ENCODE measurements around the gene ARL13B.
"Not testable (repeated sequence)": the region's sequence is repeated elsewhere in the genome, so short reads cannot be mapped to it uniquely, and the experiment has no call there.

ARL13B gene

GRCh38 chr3:94062513-94063404 lies 82.8 kb downstream of the ARL13B start, which contains the start of the genes DHFR2 and NSUN3:
DHFR2 (minus strand) TSS chr3:94062916; CDS start chr3:94061511, 1,405 bp downstream.
NSUN3 (plus strand) TSS chr3:94063061; CDS start chr3:94063127, 66 bp downstream.
- peak; percentile 72 for DNase-seq (ENCODE audit: low read depth, low spot score)

DNA sequence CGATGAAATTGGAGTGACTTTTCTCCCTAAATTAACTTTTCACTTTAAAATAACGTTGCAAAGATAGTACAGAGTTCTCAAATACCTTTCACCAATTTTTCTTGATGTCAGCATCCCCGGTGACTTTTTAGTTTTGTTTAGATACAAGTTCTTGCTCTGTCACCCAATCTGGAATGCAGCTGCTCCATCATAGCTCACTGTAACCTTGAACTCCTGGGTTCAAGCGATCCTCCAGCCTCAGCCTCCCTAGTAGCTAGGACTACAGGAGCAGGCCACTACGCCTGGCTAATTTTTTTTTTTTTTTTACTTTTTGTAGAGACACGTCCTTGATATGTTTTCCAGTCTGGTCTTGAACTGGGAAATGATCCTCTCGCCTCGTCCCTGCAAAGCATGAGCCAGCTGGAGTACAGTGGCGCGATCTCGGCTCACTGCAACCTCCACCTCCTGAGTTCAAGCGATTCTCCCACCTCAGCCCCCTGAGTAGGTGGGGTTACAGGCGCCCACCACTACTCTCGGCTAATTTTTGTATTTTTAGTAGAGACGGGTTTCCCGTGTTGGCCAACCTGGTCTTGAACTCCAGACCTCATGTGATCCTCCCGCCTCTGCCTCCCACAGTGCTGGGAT lies 83.7 kb downstream of the ARL13B start:
- DNase-seq (ENCODE audit: low read depth, low spot score): no peak

- DNase-seq (ENCODE audit: low read depth, low spot score): no peak
These were observed 84.4 kb downstream of the ARL13B start for GRCh38 chr3:94064243-94064860.

DNA sequence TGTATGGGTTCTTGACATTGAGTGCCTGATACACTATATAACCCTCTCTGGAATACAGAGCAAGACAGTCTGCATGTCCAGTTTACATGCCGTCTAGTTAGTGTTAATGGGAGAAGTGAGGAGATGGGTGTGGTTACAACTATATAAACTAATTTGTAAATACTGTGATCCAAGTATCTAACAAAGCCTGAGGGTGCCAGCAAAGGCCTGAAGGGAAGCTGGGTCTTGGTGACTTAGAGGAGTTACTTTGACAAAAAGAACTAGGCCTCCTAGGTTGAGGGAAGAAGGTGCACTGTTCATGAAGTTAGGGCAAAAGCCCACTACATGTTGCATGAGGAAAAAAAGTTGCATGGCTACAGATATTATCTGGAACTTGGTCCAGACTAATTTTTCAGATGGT lies 85.2 kb downstream of the ARL13B start:
- no peak for DNase-seq (ENCODE audit: low read depth, low spot score)

DNA sequence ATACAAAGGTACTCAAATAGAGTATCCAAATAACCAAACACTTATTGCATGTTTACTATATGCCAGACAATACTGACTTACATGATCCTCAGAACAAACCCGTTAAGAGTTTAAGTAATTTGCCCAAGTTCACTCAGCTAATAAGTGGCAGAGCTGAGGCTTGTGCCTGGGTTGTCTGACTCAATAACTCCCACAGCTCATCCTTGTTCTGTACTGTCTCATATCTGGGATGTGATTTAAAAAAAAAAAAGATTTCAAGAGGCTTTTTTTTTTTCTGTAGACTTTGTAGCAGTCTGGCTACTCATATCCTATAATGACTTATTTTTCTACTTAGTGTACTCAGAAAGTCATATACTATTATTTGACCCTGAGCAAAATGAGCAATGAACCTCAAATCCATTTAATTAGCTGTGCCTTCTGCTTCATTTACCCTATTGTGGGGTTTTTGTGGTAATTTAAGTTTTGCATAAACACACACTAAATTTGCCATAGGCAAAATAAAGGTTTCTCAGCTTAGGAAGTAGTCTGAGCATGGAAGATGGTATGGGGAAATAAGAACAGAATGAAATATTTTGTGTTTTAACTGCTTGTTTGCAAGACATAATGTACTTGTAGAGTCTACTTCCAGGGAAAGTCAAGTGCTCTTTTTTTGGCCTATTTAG lies 86.0 kb downstream of the ARL13B start:
- DNase-seq (ENCODE audit: low read depth, low spot score): no peak

GRCh38 chr3:94066506-94067500 lies 86.8 kb downstream of the ARL13B start:
- DNase-seq (ENCODE audit: low read depth, low spot score): no peak

DNA sequence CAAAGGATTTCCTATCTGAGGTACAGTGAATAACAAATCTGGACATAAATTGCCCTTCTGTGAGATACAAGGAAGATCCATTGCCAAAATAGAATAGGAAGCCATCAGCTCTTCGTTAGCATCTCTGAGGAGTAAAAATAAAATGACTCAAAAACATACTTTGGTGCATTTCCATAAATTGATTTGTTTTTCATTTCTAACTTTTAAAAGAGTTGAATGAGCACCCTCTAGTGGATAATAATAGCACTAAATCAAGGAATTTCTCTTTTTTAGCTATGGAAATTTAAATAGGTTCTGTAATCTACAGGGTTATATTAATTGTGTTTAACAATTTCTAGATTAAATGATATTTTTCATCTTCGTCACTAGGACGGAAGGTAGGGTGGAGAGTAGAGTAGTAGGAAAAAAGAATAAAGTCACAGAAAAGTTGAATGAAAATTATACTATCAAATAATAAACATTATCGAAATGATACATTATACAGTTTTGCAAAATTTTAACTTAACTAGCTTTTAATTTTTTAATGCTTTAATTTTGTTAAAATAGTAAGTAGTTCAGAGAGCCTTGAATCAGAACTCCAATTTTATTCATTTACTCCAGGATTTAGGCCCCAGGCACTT lies 89.3 kb downstream of the ARL13B start:
- no peak for DNase-seq (ENCODE audit: low read depth, low spot score)

GRCh38 chr3:94070341-94070911 lies 90.5 kb downstream of the ARL13B start:
- DNase-seq (ENCODE audit: low read depth, low spot score): no peak

GRCh38 chr3:94071713-94072284 lies 91.8 kb downstream of the ARL13B start:
- no peak for DNase-seq (ENCODE audit: low read depth, low spot score)

GRCh38 chr3:94076055-94076454 lies 96.1 kb downstream of the ARL13B start:
- DNase-seq (ENCODE audit: low read depth, low spot score): no peak

- not testable (repeated sequence) for DNase-seq (ENCODE audit: low read depth, low spot score)
These were observed 100.6 kb downstream of the ARL13B start for GRCh38 chr3:94080552-94080951.

DNA sequence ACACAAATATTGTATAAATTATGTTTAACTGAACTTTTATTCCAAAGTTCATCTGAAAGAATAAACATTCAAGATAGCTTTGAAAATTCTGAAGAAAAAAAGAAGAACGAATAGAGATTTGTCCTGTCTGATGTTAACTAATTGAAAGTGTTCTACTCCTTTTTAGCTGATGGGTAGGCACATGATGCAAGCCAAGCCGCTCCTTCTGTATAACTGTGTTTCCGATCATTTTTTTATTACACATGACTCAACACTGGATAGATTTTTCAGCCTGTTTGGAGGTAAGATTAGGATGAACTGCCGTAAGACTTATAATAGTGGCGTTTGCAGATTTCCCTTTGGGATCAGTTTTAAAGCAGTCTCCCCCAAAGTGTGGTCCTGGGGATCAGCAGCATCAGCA lies 101.9 kb downstream of the ARL13B start:
- no peak for DNase-seq (ENCODE audit: low read depth, low spot score)

GRCh38 chr3:94082391-94082937 lies 102.5 kb downstream of the ARL13B start:
- no peak for DNase-seq (ENCODE audit: low read depth, low spot score)

DNA sequence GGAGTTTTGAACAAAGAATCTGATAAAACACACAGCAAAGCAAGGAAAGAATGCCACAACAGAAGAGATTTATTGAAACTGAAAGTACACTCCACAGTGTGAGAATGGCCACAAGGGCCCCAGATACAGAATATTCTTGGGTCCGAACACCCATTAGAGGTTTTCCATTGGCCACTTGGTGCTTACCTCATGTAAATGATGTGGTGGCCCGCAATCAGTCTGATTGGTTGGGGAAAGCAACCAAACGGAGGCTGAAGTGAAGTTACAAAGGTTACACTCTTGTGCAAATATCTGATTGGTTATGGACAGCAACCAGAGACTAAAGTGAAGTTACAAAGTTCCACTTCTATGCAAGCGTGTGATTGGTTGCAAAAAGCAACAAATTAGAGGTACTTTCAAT lies 103.3 kb downstream of the ARL13B start:
- DNase-seq (ENCODE audit: low read depth, low spot score): no peak

GRCh38 chr3:94089126-94089525 lies 109.2 kb downstream of the ARL13B start:
- no peak for DNase-seq (ENCODE audit: low read depth, low spot score)

DNA sequence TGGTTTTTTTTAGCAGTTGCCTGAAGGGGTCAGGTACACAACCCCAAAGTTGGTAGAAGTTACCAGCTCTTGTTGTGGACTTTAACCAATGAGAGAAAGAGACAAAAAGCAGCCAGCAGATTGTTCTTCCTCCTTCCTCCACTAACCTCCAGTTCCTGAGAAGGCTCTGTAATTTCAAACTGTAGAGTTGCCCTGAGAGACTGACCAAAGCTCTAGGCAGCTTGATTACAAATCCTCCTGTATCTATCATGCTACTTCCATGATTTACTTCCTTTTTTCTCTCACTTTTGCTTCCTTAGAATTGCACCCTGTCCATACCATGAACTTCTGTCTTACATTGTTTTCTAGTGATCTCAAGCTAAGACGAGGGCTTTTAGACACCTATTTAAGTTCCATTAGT lies 112.1 kb downstream of the ARL13B start:
- no peak for DNase-seq (ENCODE audit: low read depth, low spot score)

DNA sequence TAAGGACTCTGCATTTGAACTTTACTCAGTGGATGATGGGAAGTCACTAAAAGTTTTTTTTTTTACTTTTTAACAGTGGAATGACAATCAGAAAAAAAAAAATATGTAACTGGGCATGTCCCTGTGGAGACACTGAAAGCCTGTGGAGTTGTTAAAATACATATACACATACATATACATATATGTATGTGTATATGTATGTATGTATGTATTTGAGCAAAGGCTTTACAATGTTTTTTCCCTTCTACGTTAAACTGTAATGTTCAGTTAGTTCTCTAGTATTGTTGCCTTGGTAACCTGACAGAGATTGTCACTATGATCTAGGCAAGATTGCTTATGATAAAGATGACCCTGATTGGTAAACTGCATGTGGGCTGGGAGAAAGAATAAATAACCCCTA lies 113.2 kb downstream of the ARL13B start:
- no peak for DNase-seq (ENCODE audit: low read depth, low spot score)

DNA sequence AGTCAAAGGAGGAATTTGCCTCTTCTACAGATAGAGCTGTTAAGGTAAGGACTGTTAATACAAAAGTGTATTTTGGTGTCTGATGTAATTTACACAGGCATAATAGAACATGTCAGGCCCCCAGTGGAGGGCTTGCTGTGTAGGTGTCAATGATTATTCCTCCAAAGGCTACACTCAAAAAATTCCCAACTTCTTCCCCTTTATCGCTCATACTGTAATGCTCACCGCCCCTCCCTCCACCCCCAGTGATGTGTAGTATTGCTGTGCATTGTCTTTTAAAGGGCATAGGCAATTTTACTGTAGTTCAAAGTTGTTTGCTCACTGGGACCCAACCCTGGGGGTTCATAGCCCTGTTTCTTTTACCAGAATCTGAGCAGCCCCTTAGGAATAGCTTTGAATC lies 115.2 kb downstream of the ARL13B start:
- DNase-seq (ENCODE audit: low read depth, low spot score): no peak

- no peak for DNase-seq (ENCODE audit: low read depth, low spot score)
These were observed 118.5 kb downstream of the ARL13B start for GRCh38 chr3:94098452-94098851.
